ENCODE data around the gene SPECC1. TPM values are rescaled to one million over a fixed set of nuclear protein-coding genes. Genes with fewer than 3 reads are reported as not detected.

Gene SPECC1
- total and polyA plus RNA-seq, 2 donors (not counting 1 experiment from before 2014, with no cell fraction given), result 13.4 to 30.9 TPM

GRCh38 chr17:20125724-20126123 lies 116.6 kb downstream of the SPECC1 start:
- Histone ChIP-seq H3K27ac (ENCODE audit: insufficient read depth, low read length) (no peak overlapping the region), H3K79me2 (ENCODE audit: control insufficient read depth, insufficient read depth, low read length) (no peaks in the 10 kb centered on the region), H3K36me3 (ENCODE audit: control insufficient read depth, insufficient read depth, low read length) (no peaks in the 10 kb centered on the region), H3K9ac (ENCODE audit: insufficient read depth, low read length) (no peak overlapping the region), H2AFZ (ENCODE audit: low read length) (no peak overlapping the region), H4K20me1 (ENCODE audit: control insufficient read depth, extremely low read depth, insufficient read depth, low read length) (no peaks in the 10 kb centered on the region), H3K4me2 (ENCODE audit: extremely low read depth, insufficient read depth, low read length) (peak overlapping the region; percentile 19), H3K4me3 (replicated peaks in 1 of 4; ENCODE audit: control extremely low read depth in 1 of 4, insufficient read depth in 1 of 4, low read depth in 3 of 4, low read length in 4 of 4) (no peak overlapping the region), H3K27me3 (ENCODE audit: control insufficient read depth, insufficient read depth, low read length) (no peaks in the 10 kb centered on the region), H3K9me3 (ENCODE audit: control insufficient read depth, insufficient read depth, low read depth, low read length) (no peaks in the 10 kb centered on the region), H3K4me1 (ENCODE audit: control insufficient read depth, extremely low read depth, insufficient read depth, low read length) (peaks cover 2% of the 10 kb centered on the region)
- no peak for DNase-seq (ENCODE audit: low read depth in 2 of 2)
- TF ChIP-seq EZH2 (IDR thresholded peaks at IDR 0.05; ENCODE audit: low read length, missing control alignments), result no peak
- no peak for TF ChIP-seq CTCF (conservative IDR thresholded peaks at IDR 0.05 in 1 of 2, IDR thresholded peaks at IDR 0.05 in 1 of 2; ENCODE audit: low read depth in 1 of 2, low read length in 2 of 2)

GRCh38 chr17:20127360-20128035 lies 118.3 kb downstream of the SPECC1 start:
- Histone ChIP-seq H3K27ac (ENCODE audit: insufficient read depth, low read length) (no peak overlapping the region), H3K79me2 (ENCODE audit: control insufficient read depth, insufficient read depth, low read length) (no peaks in the 10 kb centered on the region), H3K9me3 (ENCODE audit: control insufficient read depth, insufficient read depth, low read depth, low read length) (no peaks in the 10 kb centered on the region), H3K36me3 (ENCODE audit: control insufficient read depth, insufficient read depth, low read length) (no peaks in the 10 kb centered on the region), H3K4me3 (replicated peaks in 1 of 4; ENCODE audit: control extremely low read depth in 1 of 4, insufficient read depth in 1 of 4, low read depth in 3 of 4, low read length in 4 of 4) (no peak overlapping the region), H4K20me1 (ENCODE audit: control insufficient read depth, extremely low read depth, insufficient read depth, low read length) (no peaks in the 10 kb centered on the region), H2AFZ (ENCODE audit: low read length) (no peak overlapping the region), H3K4me1 (ENCODE audit: control insufficient read depth, extremely low read depth, insufficient read depth, low read length) (peaks cover 2% of the 10 kb centered on the region), H3K27me3 (ENCODE audit: control insufficient read depth, insufficient read depth, low read length) (no peaks in the 10 kb centered on the region), H3K9ac (ENCODE audit: insufficient read depth, low read length) (no peak overlapping the region), H3K4me2 (ENCODE audit: extremely low read depth, insufficient read depth, low read length) (peak overlapping the region; percentile 35)
- no peak for DNase-seq (ENCODE audit: low read depth in 2 of 2)
- TF ChIP-seq EZH2 (IDR thresholded peaks at IDR 0.05; ENCODE audit: low read length, missing control alignments), result no peak
- TF ChIP-seq CTCF (conservative IDR thresholded peaks at IDR 0.05 in 1 of 2, IDR thresholded peaks at IDR 0.05 in 1 of 2; ENCODE audit: low read depth in 1 of 2, low read length in 2 of 2), result no peak

- no peaks in the 10 kb centered on the region for H3K36me3 ChIP-seq (ENCODE audit: control insufficient read depth, insufficient read depth, low read length)
- no peaks in the 10 kb centered on the region for H4K20me1 ChIP-seq (ENCODE audit: control insufficient read depth, extremely low read depth, insufficient read depth, low read length)
- H3K27me3 ChIP-seq (ENCODE audit: control insufficient read depth, insufficient read depth, low read length), result no peaks in the 10 kb centered on the region
- no peak overlapping the region for H3K9ac ChIP-seq (ENCODE audit: insufficient read depth, low read length)
- no peak overlapping the region for H3K4me3 ChIP-seq (replicated peaks in 1 of 4; ENCODE audit: control extremely low read depth in 1 of 4, insufficient read depth in 1 of 4, low read depth in 3 of 4, low read length in 4 of 4)
- H3K9me3 ChIP-seq (ENCODE audit: control insufficient read depth, insufficient read depth, low read depth, low read length), result no peaks in the 10 kb centered on the region
- no peaks in the 10 kb centered on the region for H3K79me2 ChIP-seq (ENCODE audit: control insufficient read depth, insufficient read depth, low read length)
- H2AFZ ChIP-seq (ENCODE audit: low read length), result no peak overlapping the region
- H3K27ac ChIP-seq (ENCODE audit: insufficient read depth, low read length), result no peak overlapping the region
- no peak for TF ChIP-seq EZH2 (IDR thresholded peaks at IDR 0.05; ENCODE audit: low read length, missing control alignments)
- no peak for TF ChIP-seq CTCF (conservative IDR thresholded peaks at IDR 0.05 in 1 of 2, IDR thresholded peaks at IDR 0.05 in 1 of 2; ENCODE audit: low read depth in 1 of 2, low read length in 2 of 2)
- H3K4me1 ChIP-seq (ENCODE audit: control insufficient read depth, extremely low read depth, insufficient read depth, low read length), result peaks cover 2% of the 10 kb centered on the region
- DNase-seq (ENCODE audit: low read depth in 2 of 2), result peak; percentile 21 to 93
- peak overlapping the region; percentile 35 for H3K4me2 ChIP-seq (ENCODE audit: extremely low read depth, insufficient read depth, low read length)
These were observed 119.0 kb downstream of the SPECC1 start for GRCh38 chr17:20128036-20128667.

All from fibroblast of lung (primary cell).